GM12874 (cell line): ENCODE results near the gene SLC26A1.

Source experiments
- CTCF ChIP-seq: IDR thresholded peaks from 2 replicates; pipeline ENCODE4 v1.5.1; 2011; ENCODE audit warnings: low read depth, mild to moderate bottlenecking, control low read depth, low read length, moderate library complexity; ENCODE audit not compliant: insufficient read depth

The SLC26A1 gene

GRCh38 chr4:954211-955020 is 38.8 kb downstream of the SLC26A1 start:
- TF ChIP-seq CTCF = no peak

GRCh38 chr4:953574-953915 is 39.7 kb downstream of the SLC26A1 start:
- no peak for TF ChIP-seq CTCF

GRCh38 chr4:952881-953573 is 40.2 kb downstream of the SLC26A1 start:
- TF ChIP-seq CTCF = no peak

- no peak for TF ChIP-seq CTCF
Measured at GRCh38 chr4:951594-952468, 41.4 kb downstream of the SLC26A1 start.

GRCh38 chr4:951186-951585 is 42.0 kb downstream of the SLC26A1 start:
- no peak for TF ChIP-seq CTCF

GRCh38 chr4:950136-951020 is 42.8 kb downstream of the SLC26A1 start:
- no peak for TF ChIP-seq CTCF
